Measurements from ENCODE around the gene TSPAN18. TPM values are rescaled to one million over a fixed set of nuclear protein-coding genes. Genes with fewer than 3 reads are reported as not detected.

TSPAN18 gene
- total RNA-seq, 1 donor from 2014 or later = 46.4 TPM

GRCh38 chr11:44930588-44931302 lies 204.0 kb downstream of the TSPAN18 start:
- no peak overlapping the region for H3K27ac ChIP-seq

GRCh38 chr11:44931466-44931865 lies 204.7 kb downstream of the TSPAN18 start:
- no peak for TF ChIP-seq CTCF (IDR thresholded peaks at IDR 0.05)
- ATAC-seq (no peak), DNase-seq (no peak)
- H3K4me3 ChIP-seq = no peak overlapping the region
- no peaks in the 10 kb centered on the region for H3K27me3 ChIP-seq
- H3K4me1 ChIP-seq = no peaks in the 10 kb centered on the region
- no peaks in the 10 kb centered on the region for H3K9me3 ChIP-seq
- no peak overlapping the region for H3K27ac ChIP-seq
- intact Hi-C loops (cut with DNase I) = loop anchor here (10.0 kb wide), 1 partner anchor 363 kb away; no protein-coding TSS in a partner anchor
- H3K36me3 ChIP-seq = peaks cover 14% of the 10 kb centered on the region

More at GRCh38 chr11:44930588-44931302, 204.0 kb downstream of the TSPAN18 start:
- no peak for TF ChIP-seq CTCF (IDR thresholded peaks at IDR 0.05)
- ATAC-seq = no peak
- no peak for DNase-seq
- H3K4me1 ChIP-seq = no peaks in the 10 kb centered on the region
- H3K4me3 ChIP-seq = no peak overlapping the region
- no peaks in the 10 kb centered on the region for H3K9me3 ChIP-seq
- intact Hi-C loops (cut with DNase I) = loop anchor here (10.0 kb wide), 1 partner anchor 364 kb away; no protein-coding TSS in a partner anchor
- H3K36me3 ChIP-seq = peaks cover 8% of the 10 kb centered on the region
- no peaks in the 10 kb centered on the region for H3K27me3 ChIP-seq

GRCh38 chr11:44934110-44934509 lies 207.3 kb downstream of the TSPAN18 start:
- no peaks in the 10 kb centered on the region for H3K4me1 ChIP-seq
- peaks cover 28% of the 10 kb centered on the region for H3K36me3 ChIP-seq
- no peaks in the 10 kb centered on the region for H3K27me3 ChIP-seq
- ATAC-seq (no peak), DNase-seq (no peak)
- TF ChIP-seq CTCF (IDR thresholded peaks at IDR 0.05) = no peak
- intact Hi-C loops (cut with DNase I) = loop anchor here (10.0 kb wide), 1 partner anchor 361 kb away; no protein-coding TSS in a partner anchor
- H3K27ac ChIP-seq = no peak overlapping the region
- no peaks in the 10 kb centered on the region for H3K9me3 ChIP-seq
- H3K4me3 ChIP-seq = no peak overlapping the region

GRCh38 chr11:44934735-44935250 lies 208.0 kb downstream of the TSPAN18 start:
- H3K9me3 ChIP-seq = no peaks in the 10 kb centered on the region
- ATAC-seq (no peak), DNase-seq (no peak)
- TF ChIP-seq CTCF (IDR thresholded peaks at IDR 0.05) = no peak
- H3K4me3 ChIP-seq = no peak overlapping the region
- intact Hi-C loops (cut with DNase I) = loop anchor here (5.0 to 10.0 kb wide), 2 partner anchors 168 to 360 kb away; no protein-coding TSS in a partner anchor
- no peaks in the 10 kb centered on the region for H3K4me1 ChIP-seq
- peaks cover 28% of the 10 kb centered on the region for H3K36me3 ChIP-seq
- H3K27me3 ChIP-seq = no peaks in the 10 kb centered on the region
- no peak overlapping the region for H3K27ac ChIP-seq

- DNase-seq = peak; percentile 83
- no peaks in the 10 kb centered on the region for H3K27me3 ChIP-seq
- H3K27ac ChIP-seq = no peak overlapping the region
- intact Hi-C loops (cut with DNase I) = loop anchor here (5.0 to 10.0 kb wide), 2 partner anchors 166 to 358 kb away; no protein-coding TSS in a partner anchor
- H3K4me3 ChIP-seq = no peak overlapping the region
- peaks cover 5% of the 10 kb centered on the region for H3K4me1 ChIP-seq
- ATAC-seq = peak; percentile 88
- TF ChIP-seq CTCF (IDR thresholded peaks at IDR 0.05) = peak; percentile 96
- no peaks in the 10 kb centered on the region for H3K9me3 ChIP-seq
- H3K36me3 ChIP-seq = peaks cover 28% of the 10 kb centered on the region
Observed at GRCh38 chr11:44936525-44936924, 209.8 kb downstream of the TSPAN18 start.
